Stimulated activated CD4-positive, alpha-beta T cell treated with anti-CD3 and anti-CD28 coated beads, Interleukin-1b, Interleukin-23, amount 100 ng/mL, for 48 hours (primary cell): ENCODE measurements around the gene C10orf90.

Experiments used
- DNase-seq: peaks from one replicate; pipeline ENCODE4 v3.0.0-alpha.2; 2020

The C10orf90 gene

GRCh38 chr10:126455766-126456405 lies 214.6 kb downstream of the C10orf90 start:
- DNase-seq, result no peak

- no peak for DNase-seq
These were observed 215.3 kb downstream of the C10orf90 start for GRCh38 chr10:126455036-126455765.

- no peak for DNase-seq
These were observed 216.3 kb downstream of the C10orf90 start for GRCh38 chr10:126454045-126454751.

GRCh38 chr10:126452245-126452644 lies 218.2 kb downstream of the C10orf90 start:
- no peak for DNase-seq

GRCh38 chr10:126448091-126448490 lies 222.4 kb downstream of the C10orf90 start:
- no peak for DNase-seq

- no peak for DNase-seq
These were observed 230.6 kb downstream of the C10orf90 start for GRCh38 chr10:126439942-126440341.

- no peak for DNase-seq
These were observed 232.1 kb downstream of the C10orf90 start for GRCh38 chr10:126438407-126438783.

- DNase-seq, result no peak
These were observed 232.7 kb downstream of the C10orf90 start for GRCh38 chr10:126437635-126438406.

- DNase-seq, result no peak
These were observed 236.3 kb downstream of the C10orf90 start for GRCh38 chr10:126434235-126434634.

GRCh38 chr10:126433351-126433750 lies 237.1 kb downstream of the C10orf90 start:
- DNase-seq, result no peak

GRCh38 chr10:126432507-126432906 lies 238.0 kb downstream of the C10orf90 start:
- DNase-seq, result no peak

- DNase-seq, result no peak
These were observed 238.7 kb downstream of the C10orf90 start for GRCh38 chr10:126431816-126432215.

- no peak for DNase-seq
These were observed 240.0 kb downstream of the C10orf90 start for GRCh38 chr10:126430512-126430911.

GRCh38 chr10:126429275-126429674 lies 241.2 kb downstream of the C10orf90 start:
- DNase-seq, result no peak

- DNase-seq, result no peak
These were observed 244.9 kb downstream of the C10orf90 start for GRCh38 chr10:126425489-126426065.

- DNase-seq, result no peak
These were observed 245.5 kb downstream of the C10orf90 start for GRCh38 chr10:126425032-126425431.

GRCh38 chr10:126423732-126424491 lies 246.6 kb downstream of the C10orf90 start:
- DNase-seq, result no peak

GRCh38 chr10:126422567-126422966 lies 247.9 kb downstream of the C10orf90 start:
- DNase-seq, result no peak

- no peak for DNase-seq
These were observed 248.7 kb downstream of the C10orf90 start for GRCh38 chr10:126421756-126422256.

- no peak for DNase-seq
These were observed 249.8 kb downstream of the C10orf90 start for GRCh38 chr10:126420567-126421300.

- no peak for DNase-seq
These were observed 253.2 kb downstream of the C10orf90 start for GRCh38 chr10:126417220-126417825.
